Glutamatergic neuron (in vitro differentiated cells): ENCODE data around the gene SLC6A5. TPM values are rescaled to one million over a fixed set of nuclear protein-coding genes. Genes with fewer than 3 reads are reported as not detected.

Experiments used
- DNase-seq: peaks from one replicate; pipeline ENCODE4 v3.0.0; 2022
- H3K27ac Mint-ChIP-seq: one replicate; pipeline ENCODE4 v1.8.0; 2020; ENCODE audit warnings: mild to moderate bottlenecking, mixed read lengths, inconsistent platforms; ENCODE audit not compliant: unreplicated experiment
- H3K27me3 Mint-ChIP-seq: one replicate; pipeline ENCODE4 v1.8.0; 2020; ENCODE audit warnings: mild to moderate bottlenecking, moderate library complexity, mixed read lengths, inconsistent platforms; ENCODE audit not compliant: unreplicated experiment
- H3K36me3 Mint-ChIP-seq: one replicate; pipeline ENCODE4 v1.8.0; 2020; ENCODE audit warnings: mild to moderate bottlenecking, mixed read lengths, inconsistent platforms; ENCODE audit not compliant: unreplicated experiment
- H3K4me1 Mint-ChIP-seq: one replicate; pipeline ENCODE4 v1.8.0; 2020; ENCODE audit warnings: mild to moderate bottlenecking, low read depth, mixed read lengths, inconsistent platforms; ENCODE audit not compliant: unreplicated experiment
- H3K4me3 Mint-ChIP-seq: one replicate; pipeline ENCODE4 v1.8.0; 2020; ENCODE audit warnings: mild to moderate bottlenecking, mixed read lengths, inconsistent platforms; ENCODE audit not compliant: unreplicated experiment
- H3K9me3 Mint-ChIP-seq: one replicate; pipeline ENCODE4 v1.8.0; 2020; ENCODE audit warnings: mild to moderate bottlenecking, moderate library complexity, mixed read lengths, inconsistent platforms; ENCODE audit not compliant: unreplicated experiment
- total RNA-seq: library from RNA; stranded (reverse); fragmentation: NEBNext Ultra II Directional; extraction: Animal tissue kit (Norgen Biotek cat#: 25700); gene quantifications from one replicate; pipeline ENCODE4 v1.2.1, GENCODE V29; 2021; ENCODE audit not compliant: unreplicated experiment
- TF ChIP-seq, protein P1 (sequence below): fragments of 200-600 bp; sonication (generic); IDR thresholded peaks from one replicate; pipeline ENCODE4 v1.5.0; 2021; ENCODE audit not compliant: partially characterized antibody, unreplicated experiment

SLC6A5 gene
- total RNA-seq, 1 donor from 2014 or later: 0.05 TPM

DNA sequence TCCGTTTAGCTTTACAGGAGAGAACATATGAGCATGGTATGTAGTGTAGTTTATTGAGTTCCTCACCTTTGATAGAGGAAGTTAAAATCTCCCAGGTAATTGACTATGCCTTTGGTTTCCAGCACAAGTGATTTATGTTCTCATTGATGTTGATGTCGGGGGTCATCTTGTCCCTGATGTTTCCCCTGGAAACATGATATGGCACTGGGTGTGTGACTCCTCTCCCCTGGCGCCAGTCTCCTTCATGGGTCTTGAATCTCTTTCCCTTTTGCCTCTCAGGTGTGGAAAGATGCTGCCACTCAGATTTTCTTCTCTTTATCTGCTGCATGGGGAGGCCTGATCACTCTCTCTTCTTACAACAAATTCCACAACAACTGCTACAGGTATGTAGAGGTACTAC is 28.3 kb downstream of the SLC6A5 start:
- Mint-ChIP-seq H3K9me3 (no peaks in the 10 kb centered on the region), H3K27me3 (peaks cover 5% of the 10 kb centered on the region), H3K36me3 (no peaks in the 10 kb centered on the region), H3K27ac (no peak overlapping the region), H3K4me3 (no peak overlapping the region), H3K4me1 (no peaks in the 10 kb centered on the region)
- TF ChIP-seq, protein P1, sequence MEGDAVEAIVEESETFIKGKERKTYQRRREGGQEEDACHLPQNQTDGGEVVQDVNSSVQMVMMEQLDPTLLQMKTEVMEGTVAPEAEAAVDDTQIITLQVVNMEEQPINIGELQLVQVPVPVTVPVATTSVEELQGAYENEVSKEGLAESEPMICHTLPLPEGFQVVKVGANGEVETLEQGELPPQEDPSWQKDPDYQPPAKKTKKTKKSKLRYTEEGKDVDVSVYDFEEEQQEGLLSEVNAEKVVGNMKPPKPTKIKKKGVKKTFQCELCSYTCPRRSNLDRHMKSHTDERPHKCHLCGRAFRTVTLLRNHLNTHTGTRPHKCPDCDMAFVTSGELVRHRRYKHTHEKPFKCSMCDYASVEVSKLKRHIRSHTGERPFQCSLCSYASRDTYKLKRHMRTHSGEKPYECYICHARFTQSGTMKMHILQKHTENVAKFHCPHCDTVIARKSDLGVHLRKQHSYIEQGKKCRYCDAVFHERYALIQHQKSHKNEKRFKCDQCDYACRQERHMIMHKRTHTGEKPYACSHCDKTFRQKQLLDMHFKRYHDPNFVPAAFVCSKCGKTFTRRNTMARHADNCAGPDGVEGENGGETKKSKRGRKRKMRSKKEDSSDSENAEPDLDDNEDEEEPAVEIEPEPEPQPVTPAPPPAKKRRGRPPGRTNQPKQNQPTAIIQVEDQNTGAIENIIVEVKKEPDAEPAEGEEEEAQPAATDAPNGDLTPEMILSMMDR: no peak
- DNase-seq: no peak

DNA sequence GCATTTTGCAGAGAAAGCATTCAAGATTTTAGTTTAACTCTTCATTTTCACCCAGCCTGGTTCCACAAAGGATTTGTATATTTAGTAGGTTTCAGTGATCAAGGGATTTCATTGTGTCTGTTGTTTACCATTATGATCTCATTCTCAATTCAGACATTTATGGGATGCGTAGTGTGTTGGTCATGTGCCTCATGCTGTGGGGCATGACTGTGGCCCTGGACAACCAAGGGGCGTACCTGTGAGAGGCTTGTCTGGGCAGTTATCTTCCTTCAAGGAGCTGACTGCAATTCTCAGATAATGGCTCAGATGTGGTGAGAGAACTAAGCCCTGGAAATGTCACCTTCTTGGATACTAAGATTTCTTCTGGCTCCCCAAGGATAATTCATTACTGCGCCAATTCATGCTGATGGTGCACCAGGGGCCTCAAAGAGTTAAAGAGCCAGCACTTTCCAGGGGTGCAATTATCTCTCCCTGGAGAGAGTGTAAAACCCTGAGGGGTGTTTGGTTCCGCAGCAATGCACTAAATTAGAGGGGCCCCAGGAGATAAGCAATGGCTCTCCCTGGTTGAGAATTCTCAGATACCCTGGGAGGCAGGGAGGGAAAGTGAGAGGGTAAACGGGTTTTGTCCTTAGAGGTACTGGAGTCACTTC is 32.2 kb downstream of the SLC6A5 start:
- no peaks in the 10 kb centered on the region for H3K4me1 Mint-ChIP-seq
- peaks cover 1% of the 10 kb centered on the region for H3K9me3 Mint-ChIP-seq
- H3K27ac Mint-ChIP-seq: no peak overlapping the region
- H3K36me3 Mint-ChIP-seq: no peaks in the 10 kb centered on the region
- H3K4me3 Mint-ChIP-seq: no peak overlapping the region
- TF ChIP-seq, protein P1: no peak
- no peak for DNase-seq
- H3K27me3 Mint-ChIP-seq: no peaks in the 10 kb centered on the region

DNA sequence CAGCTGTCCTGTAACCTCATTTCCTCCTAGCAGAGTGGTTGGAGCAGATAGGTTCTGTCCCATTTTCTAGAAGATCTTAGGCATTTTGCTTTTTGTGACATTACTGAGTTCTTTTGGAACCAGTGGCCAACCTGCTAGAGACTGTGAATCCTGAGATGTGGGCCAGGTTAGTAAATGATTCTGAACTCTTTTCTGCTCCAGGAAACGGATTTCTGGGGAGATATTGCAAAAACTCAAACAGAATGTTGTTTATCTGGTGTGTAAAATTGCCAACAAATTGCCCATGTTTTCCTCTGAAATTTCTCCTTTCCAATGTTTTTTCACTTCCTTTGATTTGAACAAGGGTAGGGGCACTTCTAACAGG is 32.7 kb downstream of the SLC6A5 start:
- Mint-ChIP-seq H3K27me3 (no peaks in the 10 kb centered on the region), H3K9me3 (peaks cover 1% of the 10 kb centered on the region), H3K27ac (no peak overlapping the region), H3K4me1 (no peaks in the 10 kb centered on the region), H3K36me3 (no peaks in the 10 kb centered on the region), H3K4me3 (no peak overlapping the region)
- TF ChIP-seq, protein P1: no peak
- DNase-seq: no peak

DNA sequence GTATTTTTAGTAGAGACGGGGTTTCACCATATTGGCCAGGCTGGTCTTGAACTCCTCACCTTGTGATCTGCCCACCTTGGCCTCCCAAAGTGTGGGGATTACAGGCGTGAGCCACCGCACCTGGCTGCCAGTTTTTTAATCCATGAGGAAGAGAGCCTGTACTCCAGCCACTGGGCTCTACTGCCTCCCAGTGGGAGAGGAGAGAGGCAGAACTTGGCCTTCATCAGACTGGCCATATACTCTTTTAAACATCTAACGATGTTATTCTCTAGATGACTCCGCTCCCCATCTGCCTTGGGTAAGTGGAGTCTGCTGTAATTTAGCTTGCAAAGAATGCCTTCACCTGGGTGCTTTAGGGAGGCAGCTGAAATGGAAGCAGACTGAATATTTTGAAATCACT is 34.6 kb downstream of the SLC6A5 start:
- H3K36me3 Mint-ChIP-seq: no peaks in the 10 kb centered on the region
- H3K27me3 Mint-ChIP-seq: no peaks in the 10 kb centered on the region
- peaks cover 1% of the 10 kb centered on the region for H3K9me3 Mint-ChIP-seq
- H3K27ac Mint-ChIP-seq: no peak overlapping the region
- no peak for DNase-seq
- H3K4me1 Mint-ChIP-seq: no peaks in the 10 kb centered on the region
- no peak overlapping the region for H3K4me3 Mint-ChIP-seq
- TF ChIP-seq, protein P1: no peak

DNA sequence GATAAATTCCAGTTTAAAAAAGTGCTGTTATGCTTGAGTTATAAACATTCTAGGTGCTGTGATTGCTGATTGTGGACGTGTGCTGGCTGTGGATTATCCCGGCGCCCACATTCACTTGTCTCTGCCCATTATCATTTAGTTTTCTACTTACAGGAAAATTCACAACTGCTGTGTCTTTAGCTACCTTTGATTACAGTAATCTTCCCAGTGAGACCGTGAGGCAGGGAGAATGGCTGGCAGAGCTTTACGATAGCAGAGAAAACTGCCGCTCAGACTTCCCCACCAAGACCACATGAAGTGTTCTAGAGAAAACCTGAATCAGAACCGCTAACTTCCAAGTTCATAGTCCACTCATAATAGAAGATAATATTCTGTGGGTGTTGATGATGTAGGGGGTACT is 35.4 kb downstream of the SLC6A5 start:
- TF ChIP-seq, protein P1: no peak

More for the DNA sequence above, 35.4 kb downstream of the SLC6A5 start:
- peaks cover 1% of the 10 kb centered on the region for H3K9me3 Mint-ChIP-seq
- H3K27me3 Mint-ChIP-seq: no peaks in the 10 kb centered on the region
- no peak overlapping the region for H3K27ac Mint-ChIP-seq
- H3K36me3 Mint-ChIP-seq: no peaks in the 10 kb centered on the region
- DNase-seq: no peak
- H3K4me3 Mint-ChIP-seq: no peak overlapping the region
- no peaks in the 10 kb centered on the region for H3K4me1 Mint-ChIP-seq
